Neural cell (in vitro differentiated cells): Measurements from ENCODE around the gene MTERF1. TPM values are rescaled to one million over a fixed set of nuclear protein-coding genes. Genes with fewer than 3 reads are reported as not detected.

Experiments
- H2AFZ ChIP-seq: fragments of 200-600, 300-800 bp; sonication (generic), shearing (Covaris generic); 2 replicates; pipeline ENCODE4 v1.6.0; 2014; ENCODE audit warnings: low read depth, mild to moderate bottlenecking, antibody characterized with exemption, low read length, moderate library complexity
- H3F3A ChIP-seq: fragments of 200-600 bp; shearing (Covaris generic); 2 replicates; pipeline ENCODE4 v1.6.1; 2016; ENCODE audit warnings: mild to moderate bottlenecking, moderate library complexity, mixed read lengths, antibody characterized with exemption, low read length; ENCODE audit not compliant: insufficient read depth, poor library complexity, severe bottlenecking
- H3K27ac ChIP-seq: fragments of 200-600, 300-800 bp; sonication (generic), shearing (Covaris generic); 2 replicates; pipeline ENCODE4 v1.5.1; 2014; ENCODE audit warnings: mild to moderate bottlenecking, low read length, moderate library complexity
- H3K27me3 ChIP-seq: fragments of 300-800, 200-600 bp; sonication (generic), shearing (Covaris generic); 2 replicates; pipeline ENCODE4 v1.6.0; 2014; ENCODE audit warnings: mild to moderate bottlenecking, low read depth, low read length, moderate library complexity; ENCODE audit not compliant: insufficient read depth
- H3K36me3 ChIP-seq: fragments of 300-800, 200-600 bp; sonication (generic), shearing (Covaris generic); 2 replicates; pipeline ENCODE4 v1.5.1; 2014; ENCODE audit warnings: mild to moderate bottlenecking, antibody characterized with exemption, low read length, moderate library complexity; ENCODE audit not compliant: insufficient read depth
- H3K4me2 ChIP-seq: fragments of 300-800, 200-600 bp; sonication (generic), shearing (Covaris generic); 2 replicates; pipeline ENCODE4 v1.6.0; 2014; ENCODE audit warnings: mild to moderate bottlenecking, low read length
- H3K4me3 ChIP-seq: fragments of 300-800, 200-600 bp; sonication (generic), shearing (Covaris generic); 2 replicates; pipeline ENCODE4 v1.5.1; 2014; ENCODE audit warnings: mild to moderate bottlenecking, low read length, moderate library complexity
- H3K79me2 ChIP-seq: fragments of 200-600 bp; shearing (Covaris generic); replicated peaks from 2 replicates; pipeline ENCODE4 v1.6.0; 2014; ENCODE audit warnings: mild to moderate bottlenecking, low read length, moderate library complexity; ENCODE audit not compliant: insufficient read depth
- H3K9ac ChIP-seq: fragments of 300-800, 200-600 bp; sonication (generic), shearing (Covaris generic); 2 replicates; pipeline ENCODE4 v1.6.1; 2016; ENCODE audit warnings: mild to moderate bottlenecking, low read length, mixed read lengths
- H3K9me2 ChIP-seq: fragments of 200-600 bp; shearing (Covaris generic); 2 replicates; pipeline ENCODE4 v1.6.1; 2016; ENCODE audit warnings: mild to moderate bottlenecking, low read length, mixed read lengths; ENCODE audit not compliant: insufficient read depth
- H3K9me3 ChIP-seq: fragments of 200-600, 300-800 bp; sonication (generic), shearing (Covaris generic); 2 replicates; pipeline ENCODE4 v1.6.1; 2016; ENCODE audit warnings: mild to moderate bottlenecking, mixed run types, low read length, moderate library complexity, mixed read lengths
- H4K20me1 ChIP-seq: fragments of 200-600 bp; shearing (Covaris generic); 2 replicates; pipeline ENCODE4 v1.6.1; 2016; ENCODE audit warnings: mild to moderate bottlenecking, mixed run types; ENCODE audit not compliant: insufficient read depth
- EP300 ChIP-seq: fragments of 450-650 bp; conservative IDR thresholded peaks from 2 replicates; pipeline ENCODE4 v1.6.1; 2014; ENCODE audit warnings: antibody characterized with exemption, mild to moderate bottlenecking, moderate library complexity; ENCODE audit not compliant: poor library complexity, severe bottlenecking
- EZH2 ChIP-seq: fragments of 200-600, 300-800 bp; shearing (Covaris generic), sonication (generic); IDR thresholded peaks from 2 replicates; pipeline ENCODE4 v1.6.1; 2014; ENCODE audit warnings: antibody characterized with exemption, low read length, borderline replicate concordance, mild to moderate bottlenecking; ENCODE audit not compliant: insufficient read depth, poor library complexity, severe bottlenecking
- MXI1 ChIP-seq: fragments of 450-650 bp; conservative IDR thresholded peaks from 2 replicates; pipeline ENCODE4 v1.6.1; 2014; ENCODE audit warnings: antibody characterized with exemption, mild to moderate bottlenecking; ENCODE audit not compliant: poor library complexity, severe bottlenecking
- POLR2AphosphoS5 ChIP-seq: IDR thresholded peaks from 2 replicates; pipeline ENCODE4 v1.6.1; 2012
- RAD21 ChIP-seq: fragments of 450-650 bp; conservative IDR thresholded peaks from 2 replicates; pipeline ENCODE4 v1.6.1; 2014; ENCODE audit warnings: antibody characterized with exemption, mild to moderate bottlenecking, moderate library complexity
- SMC3 ChIP-seq: fragments of 450-650 bp; conservative IDR thresholded peaks from 2 replicates; pipeline ENCODE4 v1.6.1; 2014; ENCODE audit warnings: antibody characterized with exemption, mild to moderate bottlenecking, moderate library complexity; ENCODE audit not compliant: poor library complexity
- TAF1 ChIP-seq: IDR thresholded peaks from 2 replicates; pipeline ENCODE4 v1.6.1; 2012; ENCODE audit warnings: low read depth
- polyA plus RNA-seq: library from polyadenylated mRNA; depleted of rRNA; stranded (reverse); fragments of >200 nt; gene quantifications from 2 replicates; pipeline ENCODE4 v1.2.3, GENCODE V29; 2014
- TF ChIP-seq, protein P1 (sequence below): IDR thresholded peaks from 2 replicates; pipeline ENCODE4 v1.6.1; 2012; ENCODE audit warnings: borderline replicate concordance
- TF ChIP-seq, protein P2 (sequence below): fragments of 450-650 bp; IDR thresholded peaks from 2 replicates; pipeline ENCODE4 v1.5.1; 2014; ENCODE audit warnings: antibody characterized with exemption, mild to moderate bottlenecking, moderate library complexity; ENCODE audit not compliant: poor library complexity, severe bottlenecking

MTERF1 gene
- polyA plus RNA-seq, 1 donor from 2014 or later, result 22.9 TPM

- H4K20me1 ChIP-seq, result no peaks in the 10 kb centered on the region
- no peaks in the 10 kb centered on the region for H3F3A ChIP-seq
- no peaks in the 10 kb centered on the region for H3K9me2 ChIP-seq
- no peak overlapping the region for H3K4me2 ChIP-seq
- TF ChIP-seq SMC3, result no peak
- TF ChIP-seq EP300, result no peak
- no peak for TF ChIP-seq POLR2AphosphoS5
- TF ChIP-seq, protein P1, sequence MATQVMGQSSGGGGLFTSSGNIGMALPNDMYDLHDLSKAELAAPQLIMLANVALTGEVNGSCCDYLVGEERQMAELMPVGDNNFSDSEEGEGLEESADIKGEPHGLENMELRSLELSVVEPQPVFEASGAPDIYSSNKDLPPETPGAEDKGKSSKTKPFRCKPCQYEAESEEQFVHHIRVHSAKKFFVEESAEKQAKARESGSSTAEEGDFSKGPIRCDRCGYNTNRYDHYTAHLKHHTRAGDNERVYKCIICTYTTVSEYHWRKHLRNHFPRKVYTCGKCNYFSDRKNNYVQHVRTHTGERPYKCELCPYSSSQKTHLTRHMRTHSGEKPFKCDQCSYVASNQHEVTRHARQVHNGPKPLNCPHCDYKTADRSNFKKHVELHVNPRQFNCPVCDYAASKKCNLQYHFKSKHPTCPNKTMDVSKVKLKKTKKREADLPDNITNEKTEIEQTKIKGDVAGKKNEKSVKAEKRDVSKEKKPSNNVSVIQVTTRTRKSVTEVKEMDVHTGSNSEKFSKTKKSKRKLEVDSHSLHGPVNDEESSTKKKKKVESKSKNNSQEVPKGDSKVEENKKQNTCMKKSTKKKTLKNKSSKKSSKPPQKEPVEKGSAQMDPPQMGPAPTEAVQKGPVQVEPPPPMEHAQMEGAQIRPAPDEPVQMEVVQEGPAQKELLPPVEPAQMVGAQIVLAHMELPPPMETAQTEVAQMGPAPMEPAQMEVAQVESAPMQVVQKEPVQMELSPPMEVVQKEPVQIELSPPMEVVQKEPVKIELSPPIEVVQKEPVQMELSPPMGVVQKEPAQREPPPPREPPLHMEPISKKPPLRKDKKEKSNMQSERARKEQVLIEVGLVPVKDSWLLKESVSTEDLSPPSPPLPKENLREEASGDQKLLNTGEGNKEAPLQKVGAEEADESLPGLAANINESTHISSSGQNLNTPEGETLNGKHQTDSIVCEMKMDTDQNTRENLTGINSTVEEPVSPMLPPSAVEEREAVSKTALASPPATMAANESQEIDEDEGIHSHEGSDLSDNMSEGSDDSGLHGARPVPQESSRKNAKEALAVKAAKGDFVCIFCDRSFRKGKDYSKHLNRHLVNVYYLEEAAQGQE, result no peak
- no peak for TF ChIP-seq TAF1
- no peak for TF ChIP-seq MXI1
- TF ChIP-seq, protein P2, sequence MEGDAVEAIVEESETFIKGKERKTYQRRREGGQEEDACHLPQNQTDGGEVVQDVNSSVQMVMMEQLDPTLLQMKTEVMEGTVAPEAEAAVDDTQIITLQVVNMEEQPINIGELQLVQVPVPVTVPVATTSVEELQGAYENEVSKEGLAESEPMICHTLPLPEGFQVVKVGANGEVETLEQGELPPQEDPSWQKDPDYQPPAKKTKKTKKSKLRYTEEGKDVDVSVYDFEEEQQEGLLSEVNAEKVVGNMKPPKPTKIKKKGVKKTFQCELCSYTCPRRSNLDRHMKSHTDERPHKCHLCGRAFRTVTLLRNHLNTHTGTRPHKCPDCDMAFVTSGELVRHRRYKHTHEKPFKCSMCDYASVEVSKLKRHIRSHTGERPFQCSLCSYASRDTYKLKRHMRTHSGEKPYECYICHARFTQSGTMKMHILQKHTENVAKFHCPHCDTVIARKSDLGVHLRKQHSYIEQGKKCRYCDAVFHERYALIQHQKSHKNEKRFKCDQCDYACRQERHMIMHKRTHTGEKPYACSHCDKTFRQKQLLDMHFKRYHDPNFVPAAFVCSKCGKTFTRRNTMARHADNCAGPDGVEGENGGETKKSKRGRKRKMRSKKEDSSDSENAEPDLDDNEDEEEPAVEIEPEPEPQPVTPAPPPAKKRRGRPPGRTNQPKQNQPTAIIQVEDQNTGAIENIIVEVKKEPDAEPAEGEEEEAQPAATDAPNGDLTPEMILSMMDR, result no peak
- TF ChIP-seq RAD21, result no peak
- no peak for TF ChIP-seq EZH2
- H3K4me3 ChIP-seq, result no peak overlapping the region
- H3K9me3 ChIP-seq, result no peaks in the 10 kb centered on the region
- no peaks in the 10 kb centered on the region for H3K27me3 ChIP-seq
- H2AFZ ChIP-seq, result no peak overlapping the region
- H3K79me2 ChIP-seq, result no peaks in the 10 kb centered on the region
- no peaks in the 10 kb centered on the region for H3K36me3 ChIP-seq
- H3K27ac ChIP-seq, result no peak overlapping the region
- H3K9ac ChIP-seq, result no peak overlapping the region
These were observed 56.3 kb downstream of the MTERF1 start for GRCh38 chr7:91824201-91824600.

Other genes with a start within 250 kb of the MTERF1 start
- gene AKAP9, start 60.2 kb upstream of the MTERF1 start, polyA plus RNA-seq, result 120 and 124 TPM in 2 replicates